Measurements from ENCODE around the gene PIGT. TPM values are rescaled to one million over a fixed set of nuclear protein-coding genes. Genes with fewer than 3 reads are reported as not detected.
A peak's percentile ranks its signal among the peaks of the same experiment; 100 is the strongest.

PIGT gene
- total RNA-seq, 2 experiments from 2014 or later, result 89.2 to 104 TPM

GRCh38 chr20:45419188-45420091 lies 3.5 kb downstream of the PIGT start:
- DNase-seq (ENCODE audit: low spot score), result peak; percentile 90
- Histone ChIP-seq H3K79me2 (ENCODE audit: insufficient read depth, low read depth, low read length) (peaks cover 42% of the 10 kb centered on the region), H3K9me3 (ENCODE audit: low read length) (no peaks in the 10 kb centered on the region), H3K36me3 (ENCODE audit: insufficient read depth, low read length) (peaks cover 66% of the 10 kb centered on the region), H4K20me1 (ENCODE audit: insufficient read depth, low read length) (peaks cover 6% of the 10 kb centered on the region; the same call in 1 of the 2 replicates), H3K9me2 (ENCODE audit: insufficient read depth, low read length) (no peaks in the 10 kb centered on the region), H3K4me2 (ENCODE audit: low read length) (peak overlapping the region; percentile 98), H3K4me1 (ENCODE audit: insufficient read depth, low read length, poor library complexity, severe bottlenecking) (peaks cover 50% of the 10 kb centered on the region), H2AFZ (ENCODE audit: low read length) (no peak overlapping the region), H3K4me3 (ENCODE audit: low read depth, low read length, poor library complexity, severe bottlenecking) (peak overlapping the region; percentile 98), H3K27ac (ENCODE audit: low read depth, low read length, poor library complexity, severe bottlenecking) (peak overlapping the region; percentile 84)
- CTCF ChIA-PET (ENCODE audit: unreplicated experiment), result interaction anchor here (0.7 kb wide), 1 partner anchor 18 kb away, joined by 5 read pairs; no protein-coding TSS in a partner anchor
- no TSS peak for BruUV-seq (replicated peaks)
- intact Hi-C loops (cut with micrococcal nuclease; ENCODE audit: unreplicated experiment), result loop anchor here (5.0 kb wide), 1 partner anchor 553 kb away; the partner anchor contains the start of gene ZNF335
- POLR2A ChIA-PET, result interaction anchor here (0.9 to 2.4 kb wide), 4 partner anchors 10 to 50 kb away, joined by 3 to 6 read pairs (median 4); no protein-coding TSS in a partner anchor
- TF ChIP-seq EZH2phosphoT487 (IDR thresholded peaks at IDR 0.05; ENCODE audit: borderline replicate concordance, low read depth, low read length), result no peak
- no peak for TF ChIP-seq CTCF (conservative IDR thresholded peaks at IDR 0.05; ENCODE audit: low read length)

- POLR2A ChIA-PET, result interaction anchor here (0.6 to 2.4 kb wide), 4 partner anchors 9 to 100 kb away, joined by 3 to 6 read pairs (median 4); no protein-coding TSS in a partner anchor
- Histone ChIP-seq H3K27ac (ENCODE audit: low read depth, low read length, poor library complexity, severe bottlenecking) (peak overlapping the region; percentile 84), H3K4me1 (ENCODE audit: insufficient read depth, low read length, poor library complexity, severe bottlenecking) (peaks cover 43% of the 10 kb centered on the region), H3K79me2 (ENCODE audit: insufficient read depth, low read depth, low read length) (peaks cover 39% of the 10 kb centered on the region), H3K36me3 (ENCODE audit: insufficient read depth, low read length) (peaks cover 71% of the 10 kb centered on the region), H2AFZ (ENCODE audit: low read length) (no peak overlapping the region), H3K4me3 (ENCODE audit: low read depth, low read length, poor library complexity, severe bottlenecking) (peak overlapping the region; percentile 98), H3K9me2 (ENCODE audit: insufficient read depth, low read length) (no peaks in the 10 kb centered on the region), H3K4me2 (ENCODE audit: low read length) (peak overlapping the region; percentile 98), H3K9me3 (ENCODE audit: low read length) (no peaks in the 10 kb centered on the region), H4K20me1 (ENCODE audit: insufficient read depth, low read length) (peaks cover 6% of the 10 kb centered on the region; the same call in 1 of the 2 replicates)
- CTCF ChIA-PET (ENCODE audit: unreplicated experiment), result no interaction called here
- no peak for TF ChIP-seq EZH2phosphoT487 (IDR thresholded peaks at IDR 0.05; ENCODE audit: borderline replicate concordance, low read depth, low read length)
- TF ChIP-seq CTCF (conservative IDR thresholded peaks at IDR 0.05; ENCODE audit: low read length), result no peak
- no peak for DNase-seq (ENCODE audit: low spot score)
- intact Hi-C loops (cut with micrococcal nuclease; ENCODE audit: unreplicated experiment), result no loop called here
- BruUV-seq (replicated peaks), result no TSS peak
Measured at GRCh38 chr20:45420125-45420524, 4.2 kb downstream of the PIGT start.
